GM18868 (cell line): ENCODE measurements around the gene WLS.

Experiments
- ATAC-seq: cut with Tn5 transposase; IDR thresholded peaks from one replicate; pipeline ENCODE4 v1.9.1; 2021; ENCODE audit warnings: mild to moderate bottlenecking, moderate library complexity; ENCODE audit not compliant: unreplicated experiment

WLS gene

GRCh38 chr1:68103011-68103545 lies 129.2 kb downstream of the WLS start:
- no peak for ATAC-seq

- ATAC-seq: no peak
Measured at GRCh38 chr1:68101829-68102228, 130.5 kb downstream of the WLS start.

GRCh38 chr1:68100571-68100970 lies 131.8 kb downstream of the WLS start:
- no peak for ATAC-seq

- ATAC-seq: no peak
Measured at GRCh38 chr1:68093737-68094136, 138.6 kb downstream of the WLS start.

- ATAC-seq: no peak
Measured at GRCh38 chr1:68087184-68087583, 145.1 kb downstream of the WLS start.

GRCh38 chr1:68085752-68086151 lies 146.6 kb downstream of the WLS start:
- no peak for ATAC-seq

GRCh38 chr1:68083686-68084085 lies 148.6 kb downstream of the WLS start:
- ATAC-seq: no peak

- ATAC-seq: no peak
Measured at GRCh38 chr1:68081775-68082283, 150.5 kb downstream of the WLS start.

GRCh38 chr1:68078647-68079046 lies 153.7 kb downstream of the WLS start:
- no peak for ATAC-seq
